CD14-positive monocyte (primary cell): ENCODE measurements around the gene REXO5. TPM values are rescaled to one million over a fixed set of nuclear protein-coding genes. Genes with fewer than 3 reads are reported as not detected.

Experiments
- DNase-seq, 3 donors: peaks; one replicate each; pipeline ENCODE4 v3.0.0-alpha.2; 2011 to 2022
- H2AFZ ChIP-seq: 2 replicates; pipeline ENCODE4 v1.6.0; 2012; ENCODE audit warnings: mild to moderate bottlenecking, low read depth, low read length, inconsistent platforms; ENCODE audit not compliant: insufficient read depth, poor library complexity, severe bottlenecking
- H3K27ac ChIP-seq, 2 donors: 1 replicate in 1 of 2; 2 replicates in 1 of 2; pipeline ENCODE4 v1.5.1; 2012 to 2013; ENCODE audit warnings: low read length in 2 of 2, control low read depth in 1 of 2, inconsistent platforms in 1 of 2, low read depth in 1 of 2, mild to moderate bottlenecking in 1 of 2
- H3K27me3 ChIP-seq, 2 donors: one replicate each; pipeline versions ENCODE4 v1.6.0 to v1.6.1; 2011 to 2013; ENCODE audit warnings: low read length in 2 of 2; ENCODE audit not compliant: control insufficient read depth in 2 of 2, insufficient read depth in 2 of 2
- H3K36me3 ChIP-seq, 2 donors: replicated peaks in 1 of 2; 1 replicate in 1 of 2; 2 replicates in 1 of 2; pipeline versions ENCODE4 v1.5.1 to v1.6.1; 2012 to 2013; ENCODE audit warnings: low read length in 2 of 2, control low read depth in 1 of 2, inconsistent platforms in 1 of 2, mild to moderate bottlenecking in 1 of 2; ENCODE audit not compliant: insufficient read depth in 2 of 2, control insufficient read depth in 1 of 2
- H3K4me1 ChIP-seq, 2 donors: 1 replicate in 1 of 2; 2 replicates in 1 of 2; pipeline versions ENCODE4 v1.5.1 to v1.6.1; 2012 to 2013; ENCODE audit warnings: low read length in 2 of 2, control low read depth in 1 of 2, inconsistent platforms in 1 of 2, mild to moderate bottlenecking in 1 of 2, moderate library complexity in 1 of 2; ENCODE audit not compliant: insufficient read depth in 2 of 2, control insufficient read depth in 1 of 2
- H3K4me2 ChIP-seq: replicated peaks from 2 replicates; pipeline ENCODE3; 2012; ENCODE audit warnings: low read length, moderate library complexity, mild to moderate bottlenecking; ENCODE audit not compliant: poor library complexity, severe bottlenecking; ENCODE audit errors: extremely low read depth
- H3K4me3 ChIP-seq, 3 experiments: fragments of 200-600 bp in 1 of 3; sonication (generic) in 1 of 3; replicated peaks in 1 of 3; 1 replicate in 2 of 3; 2 replicates in 1 of 3; pipeline ENCODE4 v1.5.1; 2011 to 2013; ENCODE audit warnings: low read length in 3 of 3, mild to moderate bottlenecking in 3 of 3, control low read depth in 2 of 3, low read depth in 2 of 3, inconsistent platforms in 1 of 3, moderate library complexity in 1 of 3
- H3K79me2 ChIP-seq: 2 replicates; pipeline ENCODE4 v1.6.0; 2012; ENCODE audit warnings: mild to moderate bottlenecking, control low read depth, inconsistent platforms, low read length, moderate library complexity; ENCODE audit not compliant: insufficient read depth
- H3K9ac ChIP-seq: 2 replicates; pipeline ENCODE4 v1.6.0; 2017; ENCODE audit warnings: low read length, mild to moderate bottlenecking; ENCODE audit not compliant: insufficient read depth, poor library complexity, severe bottlenecking
- H3K9me3 ChIP-seq, 2 donors: replicated peaks in 1 of 2; 1 replicate in 1 of 2; 2 replicates in 1 of 2; pipeline versions ENCODE4 v1.5.1 to v1.6.1; 2012 to 2013; ENCODE audit warnings: low read length in 2 of 2, control low read depth in 1 of 2; ENCODE audit not compliant: control insufficient read depth in 1 of 2, insufficient read depth in 1 of 2
- H4K20me1 ChIP-seq: 2 replicates; pipeline ENCODE4 v1.6.0; 2012; ENCODE audit warnings: mild to moderate bottlenecking, low read length, control low read depth, moderate library complexity; ENCODE audit not compliant: insufficient read depth
- H3K27ac Mint-ChIP-seq, 7 donors: one replicate each; pipeline ENCODE4 v1.8.0; 2020; ENCODE audit warnings: mild to moderate bottlenecking in 7 of 7, mixed read lengths in 7 of 7, moderate library complexity in 6 of 7, inconsistent platforms in 2 of 7
- H3K27me3 Mint-ChIP-seq, 3 donors: one replicate each; pipeline ENCODE4 v1.8.0; 2021 to 2022; ENCODE audit warnings: low read depth in 3 of 3, mild to moderate bottlenecking in 3 of 3, mixed read lengths in 3 of 3, moderate library complexity in 3 of 3, inconsistent platforms in 1 of 3
- H3K36me3 Mint-ChIP-seq, 2 donors: one replicate each; pipeline ENCODE4 v1.8.0; 2020; ENCODE audit warnings: mixed read lengths in 2 of 2, inconsistent platforms in 1 of 2, mild to moderate bottlenecking in 1 of 2
- H3K4me1 Mint-ChIP-seq: one replicate; pipeline ENCODE4 v1.8.0; 2020; ENCODE audit warnings: mild to moderate bottlenecking, mixed read lengths
- H3K4me3 Mint-ChIP-seq, 2 donors: one replicate each; pipeline ENCODE4 v1.8.0; 2020; ENCODE audit warnings: mild to moderate bottlenecking in 2 of 2, mixed read lengths in 2 of 2, moderate library complexity in 1 of 2
- H3K9me3 Mint-ChIP-seq, 7 donors: one replicate each; pipeline ENCODE4 v1.8.0; 2020 to 2022; ENCODE audit warnings: mixed read lengths in 7 of 7, mild to moderate bottlenecking in 6 of 7, moderate library complexity in 6 of 7, inconsistent platforms in 2 of 7
- WGBS: methylation state at CpG from one replicate; pipeline ENCODE4 v1.1.5; 2013; ENCODE audit warnings: missing lambda C conversion rate; ENCODE audit not compliant: insufficient coverage; 5-methylcytosine and 5-hydroxymethylcytosine counted together
- intact Hi-C, 2 donors: fragments of 100-400 bp; cut with micrococcal nuclease; formaldehyde crosslinking; loops; one replicate each; pipeline versions ENCODE4 v1.15.0 to v1.15.1; 2023
- polyA plus RNA-seq, 3 donors: library from polyadenylated mRNA; depleted of rRNA in 1 of 3; unstranded in 2 of 3; stranded (reverse) in 1 of 3; fragments of 300-500 nt in 2 of 3; fragments of >200 nt in 1 of 3; fragmentation: Illumina TruSeq in 2 of 3; gene quantifications; 1 replicate in 2 of 3; 2 replicates in 1 of 3; pipeline ENCODE4 v1.2.3, GENCODE V29; 2012 to 2021
- TF ChIP-seq, protein P1 (sequence below): fragments of 200-600 bp; IDR thresholded peaks from one replicate; pipeline ENCODE4 v1.8.0; 2022; ENCODE audit warnings: antibody characterized with exemption, mild to moderate bottlenecking

The REXO5 gene
- polyA plus RNA-seq, 3 donors: 0.52 to 1.4 (median 0.55) TPM

DNA sequence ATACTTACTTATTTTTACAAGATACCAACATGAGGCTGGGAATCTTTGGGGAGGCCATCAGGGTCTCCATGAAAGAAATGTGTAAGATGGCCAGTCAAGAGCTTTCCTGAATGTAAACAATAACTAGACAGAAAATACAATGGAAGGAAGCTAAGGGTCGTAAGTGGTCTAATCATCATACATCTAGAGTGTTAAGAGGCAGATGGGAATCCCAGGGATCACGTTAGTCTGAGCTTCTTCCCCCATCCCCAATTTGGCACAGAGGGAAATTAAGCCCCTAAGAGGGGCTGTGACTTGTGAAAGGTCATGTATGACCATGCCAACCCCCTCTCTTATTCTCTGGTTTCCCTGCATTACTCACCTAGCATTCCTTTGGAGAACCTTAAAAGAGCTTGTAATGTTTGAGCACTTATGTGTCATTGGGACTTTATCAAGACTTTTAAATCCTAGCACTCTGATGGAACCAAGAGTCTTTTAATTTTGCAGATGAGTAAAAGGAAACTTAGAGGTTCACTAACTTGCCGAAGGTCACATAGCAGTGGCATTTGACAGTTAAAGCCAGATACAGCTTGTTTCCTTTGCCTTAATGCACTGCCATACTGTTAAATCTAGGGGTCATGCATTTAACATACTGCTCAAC is 47.8 kb downstream of the REXO5 start:
- peaks cover 11% of the 10 kb centered on the region for H3K4me1 Mint-ChIP-seq
- peak overlapping the region in 1 of 7 donors; percentile 11 for H3K27ac Mint-ChIP-seq
- no CpG with 5 or more reads among the region's 3 CpGs for WGBS
- intact Hi-C loops: no loop called here
- Histone ChIP-seq H3K79me2 (no peaks in the 10 kb centered on the region), H2AFZ (no peak overlapping the region), H3K4me2 (no peak overlapping the region), H3K9ac (no peak overlapping the region), H3K4me3 (no peak overlapping the region), H3K36me3 (peaks cover 5 to 50% of the 10 kb centered on the region in 2 donors), H3K9me3 (no peaks in the 10 kb centered on the region), H3K27ac (no peak overlapping the region), H3K27me3 (no peaks in the 10 kb centered on the region), H3K4me1 (peaks cover 5 to 9% of the 10 kb centered on the region in 2 donors), H4K20me1 (no peaks in the 10 kb centered on the region)
- H3K27me3 Mint-ChIP-seq: peaks cover 0 to 2% (median 0%) of the 10 kb centered on the region in 3 donors
- no peak overlapping the region for H3K4me3 Mint-ChIP-seq
- no peaks in the 10 kb centered on the region for H3K9me3 Mint-ChIP-seq
- DNase-seq: no peak
- TF ChIP-seq, protein P1, sequence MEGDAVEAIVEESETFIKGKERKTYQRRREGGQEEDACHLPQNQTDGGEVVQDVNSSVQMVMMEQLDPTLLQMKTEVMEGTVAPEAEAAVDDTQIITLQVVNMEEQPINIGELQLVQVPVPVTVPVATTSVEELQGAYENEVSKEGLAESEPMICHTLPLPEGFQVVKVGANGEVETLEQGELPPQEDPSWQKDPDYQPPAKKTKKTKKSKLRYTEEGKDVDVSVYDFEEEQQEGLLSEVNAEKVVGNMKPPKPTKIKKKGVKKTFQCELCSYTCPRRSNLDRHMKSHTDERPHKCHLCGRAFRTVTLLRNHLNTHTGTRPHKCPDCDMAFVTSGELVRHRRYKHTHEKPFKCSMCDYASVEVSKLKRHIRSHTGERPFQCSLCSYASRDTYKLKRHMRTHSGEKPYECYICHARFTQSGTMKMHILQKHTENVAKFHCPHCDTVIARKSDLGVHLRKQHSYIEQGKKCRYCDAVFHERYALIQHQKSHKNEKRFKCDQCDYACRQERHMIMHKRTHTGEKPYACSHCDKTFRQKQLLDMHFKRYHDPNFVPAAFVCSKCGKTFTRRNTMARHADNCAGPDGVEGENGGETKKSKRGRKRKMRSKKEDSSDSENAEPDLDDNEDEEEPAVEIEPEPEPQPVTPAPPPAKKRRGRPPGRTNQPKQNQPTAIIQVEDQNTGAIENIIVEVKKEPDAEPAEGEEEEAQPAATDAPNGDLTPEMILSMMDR: no peak
- H3K36me3 Mint-ChIP-seq: peaks cover 20 to 24% of the 10 kb centered on the region in 2 donors

DNA sequence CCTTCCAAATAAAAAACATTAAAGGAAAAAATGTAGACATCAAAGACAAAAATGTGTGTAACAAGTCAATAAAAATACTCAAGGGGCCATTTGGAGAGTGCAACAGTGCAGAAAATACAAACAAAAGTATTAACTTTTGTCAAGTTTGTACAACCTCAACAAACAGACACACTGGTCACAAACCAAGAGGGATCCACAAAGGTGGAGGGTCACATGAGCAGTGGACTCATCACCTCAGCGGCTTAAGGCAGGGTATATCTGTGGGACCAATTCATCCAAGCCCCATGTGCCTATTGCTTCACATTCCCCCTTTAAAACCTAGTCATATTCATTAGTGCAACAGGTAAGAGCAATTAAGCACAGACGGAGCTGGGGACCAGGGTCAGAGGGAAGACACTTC is 48.6 kb downstream of the REXO5 start:
- no peak for DNase-seq
- H3K9ac ChIP-seq: no peak overlapping the region
- peaks cover 3% of the 10 kb centered on the region for H3K4me1 Mint-ChIP-seq
- no peak overlapping the region for H3K4me3 ChIP-seq
- no peaks in the 10 kb centered on the region for H3K9me3 Mint-ChIP-seq
- H2AFZ ChIP-seq: no peak overlapping the region
- H4K20me1 ChIP-seq: no peaks in the 10 kb centered on the region
- H3K27me3 ChIP-seq: no peaks in the 10 kb centered on the region
- H3K36me3 ChIP-seq: peaks cover 11 to 58% of the 10 kb centered on the region in 2 donors
- peaks cover 27 to 32% of the 10 kb centered on the region in 2 donors for H3K36me3 Mint-ChIP-seq
- no peak overlapping the region for H3K27ac Mint-ChIP-seq
- H3K9me3 ChIP-seq: no peaks in the 10 kb centered on the region
- H3K27ac ChIP-seq: no peak overlapping the region
- no peak overlapping the region for H3K4me3 Mint-ChIP-seq
- TF ChIP-seq, protein P1: no peak
- no peak overlapping the region for H3K4me2 ChIP-seq
- H3K4me1 ChIP-seq: peaks cover 0 to under 1% of the 10 kb centered on the region in 2 donors
- H3K79me2 ChIP-seq: no peaks in the 10 kb centered on the region
- intact Hi-C loops: no loop called here
- WGBS: 100% methylated on average over 2 of the region's 2 CpGs
- peaks cover 0 to 2% (median 0%) of the 10 kb centered on the region in 3 donors for H3K27me3 Mint-ChIP-seq
